Mammary epithelial cell (primary cell): ENCODE results near the gene PLA2G4B.

ENCODE experiments used
- EZH2 ChIP-seq: IDR thresholded peaks from 2 replicates; pipeline ENCODE4 v1.6.1; 2012; ENCODE audit warnings: low read length, inconsistent platforms, borderline replicate concordance
- TF ChIP-seq, protein P1 (sequence below), 2 donors: IDR thresholded peaks in 1 of 2; conservative IDR thresholded peaks in 1 of 2; 2 replicates each; pipeline ENCODE4 v1.5.1; 2011 to 2012; ENCODE audit warnings: inconsistent platforms in 2 of 2, low read length in 2 of 2, mild to moderate bottlenecking in 2 of 2, control low read depth in 1 of 2, low read depth in 1 of 2; ENCODE audit not compliant: insufficient read depth in 1 of 2; ENCODE audit errors: extremely low read depth in 1 of 2

DNA sequence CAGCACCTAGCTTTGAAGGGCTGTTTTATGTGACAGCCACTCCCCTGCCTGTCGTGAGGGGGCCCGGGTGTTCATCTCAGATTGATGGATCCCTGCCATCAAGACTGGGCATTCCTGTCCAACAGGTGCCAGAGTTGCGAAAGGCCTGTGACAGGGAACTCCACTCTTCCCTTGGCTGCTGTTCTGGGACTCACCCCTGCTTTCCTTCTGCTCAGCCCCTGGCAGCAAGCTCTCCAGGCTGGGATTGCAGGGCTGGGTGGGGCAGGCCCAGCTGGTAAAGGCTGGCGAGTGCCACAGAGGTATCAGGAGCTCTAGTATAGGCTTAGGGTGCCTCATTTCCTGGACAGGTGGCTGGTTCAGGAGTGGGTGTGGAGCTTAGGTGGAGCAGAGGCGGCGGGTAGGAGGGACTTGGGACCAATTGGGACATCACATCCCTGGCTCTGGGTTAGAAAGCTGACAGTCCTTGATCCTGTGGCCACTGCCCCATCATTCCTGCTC is at the start of gene PLA2G4B:
- TF ChIP-seq, protein P1, sequence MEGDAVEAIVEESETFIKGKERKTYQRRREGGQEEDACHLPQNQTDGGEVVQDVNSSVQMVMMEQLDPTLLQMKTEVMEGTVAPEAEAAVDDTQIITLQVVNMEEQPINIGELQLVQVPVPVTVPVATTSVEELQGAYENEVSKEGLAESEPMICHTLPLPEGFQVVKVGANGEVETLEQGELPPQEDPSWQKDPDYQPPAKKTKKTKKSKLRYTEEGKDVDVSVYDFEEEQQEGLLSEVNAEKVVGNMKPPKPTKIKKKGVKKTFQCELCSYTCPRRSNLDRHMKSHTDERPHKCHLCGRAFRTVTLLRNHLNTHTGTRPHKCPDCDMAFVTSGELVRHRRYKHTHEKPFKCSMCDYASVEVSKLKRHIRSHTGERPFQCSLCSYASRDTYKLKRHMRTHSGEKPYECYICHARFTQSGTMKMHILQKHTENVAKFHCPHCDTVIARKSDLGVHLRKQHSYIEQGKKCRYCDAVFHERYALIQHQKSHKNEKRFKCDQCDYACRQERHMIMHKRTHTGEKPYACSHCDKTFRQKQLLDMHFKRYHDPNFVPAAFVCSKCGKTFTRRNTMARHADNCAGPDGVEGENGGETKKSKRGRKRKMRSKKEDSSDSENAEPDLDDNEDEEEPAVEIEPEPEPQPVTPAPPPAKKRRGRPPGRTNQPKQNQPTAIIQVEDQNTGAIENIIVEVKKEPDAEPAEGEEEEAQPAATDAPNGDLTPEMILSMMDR (conservative IDR thresholded peaks at IDR 0.05 in 1 of 2, IDR thresholded peaks at IDR 0.05 in 1 of 2; ENCODE audit: extremely low read depth in 1 of 2, insufficient read depth in 1 of 2, low read depth in 1 of 2, low read length in 2 of 2) = no peak
- no peak for TF ChIP-seq EZH2
